Keratinocyte (primary cell): ENCODE results near the gene GLUD1. TPM values are rescaled to one million over a fixed set of nuclear protein-coding genes. Genes with fewer than 3 reads are reported as not detected.

ENCODE experiments used
- DNase-seq: peaks from one replicate; pipeline ENCODE4 v3.0.0-alpha.2; 2011; ENCODE audit warnings: low read depth, missing footprints, low spot score
- FAIRE-seq: peaks from 2 replicates; lab custom pipeline; 2011; peaks lifted over from hg19 to GRCh38; lab: Jason Lieb, UNC
- H2AFZ ChIP-seq: 2 replicates; pipeline ENCODE4 v1.6.0; 2012; ENCODE audit warnings: low read length, control low read depth, inconsistent platforms; ENCODE audit not compliant: control insufficient read depth
- H3K27ac ChIP-seq: 2 replicates; pipeline ENCODE4 v1.5.1; 2011; ENCODE audit warnings: low read length; ENCODE audit not compliant: control insufficient read depth, insufficient read depth
- H3K27me3 ChIP-seq: 3 replicates; pipeline ENCODE4 v1.6.0; 2011; ENCODE audit warnings: low read length; ENCODE audit not compliant: control insufficient read depth, insufficient read depth; ENCODE audit errors: extremely low read depth
- H3K36me3 ChIP-seq, 2 experiments: 2 replicates in 1 of 2; 3 replicates in 1 of 2; pipeline ENCODE4 v1.5.1; 2011; ENCODE audit warnings: low read length in 2 of 2, mild to moderate bottlenecking in 1 of 2; ENCODE audit not compliant: control insufficient read depth in 2 of 2, insufficient read depth in 2 of 2; ENCODE audit errors: extremely low read depth in 1 of 2
- H3K4me1 ChIP-seq: 3 replicates; pipeline ENCODE4 v1.5.1; 2011; ENCODE audit warnings: low read length; ENCODE audit not compliant: control insufficient read depth, insufficient read depth; ENCODE audit errors: extremely low read depth
- H3K4me2 ChIP-seq: 3 replicates; pipeline ENCODE4 v1.6.0; 2011; ENCODE audit warnings: low read depth, low read length; ENCODE audit not compliant: control insufficient read depth, insufficient read depth; ENCODE audit errors: extremely low read depth
- H3K4me3 ChIP-seq, 3 experiments: fragments of 200-600 bp in 1 of 3; sonication (generic) in 1 of 3; 2 replicates in 2 of 3; 3 replicates in 1 of 3; pipeline ENCODE4 v1.5.1; 2011 to 2016; ENCODE audit warnings: low read length in 3 of 3, mild to moderate bottlenecking in 3 of 3, control low read depth in 2 of 3, inconsistent platforms in 1 of 3, low read depth in 1 of 3, mixed read lengths in 1 of 3, mixed run types in 1 of 3, moderate library complexity in 1 of 3; ENCODE audit not compliant: control insufficient read depth in 2 of 3, insufficient read depth in 2 of 3; ENCODE audit errors: extremely low read depth in 1 of 3
- H3K79me2 ChIP-seq: 2 replicates; pipeline ENCODE4 v1.6.0; 2012; ENCODE audit warnings: low read length; ENCODE audit not compliant: control insufficient read depth, insufficient read depth
- H3K9ac ChIP-seq: 3 replicates; pipeline ENCODE4 v1.6.0; 2011; ENCODE audit warnings: low read length; ENCODE audit not compliant: control insufficient read depth, insufficient read depth; ENCODE audit errors: extremely low read depth
- H3K9me1 ChIP-seq: 3 replicates; pipeline ENCODE4 v1.6.0; 2011; ENCODE audit warnings: low read length; ENCODE audit not compliant: control insufficient read depth, insufficient read depth; ENCODE audit errors: extremely low read depth
- H3K9me3 ChIP-seq: 2 replicates; pipeline ENCODE4 v1.5.1; 2012; ENCODE audit warnings: low read depth, low read length; ENCODE audit not compliant: control insufficient read depth
- H4K20me1 ChIP-seq: 3 replicates; pipeline ENCODE4 v1.6.0; 2011; ENCODE audit warnings: low read length; ENCODE audit not compliant: control insufficient read depth, insufficient read depth; ENCODE audit errors: extremely low read depth
- CTCF ChIP-seq, 3 experiments: IDR thresholded peaks in 1 of 3; conservative IDR thresholded peaks in 1 of 3; optimal IDR thresholded peaks in 1 of 3; 2 replicates in 2 of 3; 3 replicates in 1 of 3; pipeline versions ENCODE3 to v1.5.1; 2011; ENCODE audit warnings: low read length in 3 of 3, mild to moderate bottlenecking in 3 of 3, moderate library complexity in 2 of 3, control low read depth in 1 of 3, inconsistent platforms in 1 of 3; ENCODE audit not compliant: insufficient read depth in 2 of 3; ENCODE audit errors: extremely low read depth in 1 of 3
- EZH2 ChIP-seq: IDR thresholded peaks from one replicate; pipeline ENCODE4 v1.6.1; 2012; ENCODE audit warnings: inconsistent platforms, mild to moderate bottlenecking, low read length, moderate library complexity
- dilution Hi-C: fragments of 300-500 bp; cut with MboI; formaldehyde crosslinking; loops from one replicate; pipeline ENCODE4 v1.7.0; 2020; ENCODE audit warnings: low sequenced_read_pairs; ENCODE audit not compliant: extremely low pct_ligation_motif_present
- polyA plus RNA-seq, 5 experiments: library from polyadenylated mRNA; depleted of rRNA in 3 of 5; stranded (reverse) in 3 of 5; stranded (forward) in 1 of 5; unstranded in 1 of 5; fragments of >200 nt; gene quantifications; 1 replicate in 1 of 5; 2 replicates in 3 of 5; 3 replicates in 1 of 5; pipeline versions ENCODE4 v1.2.1 to v1.2.3, GENCODE V29; 2011 to 2012; ENCODE audit warnings: missing spikeins in 2 of 5, low read depth in 1 of 5, low replicate concordance in 1 of 5

Gene GLUD1
- polyA plus RNA-seq, 1 donor (not counting 4 experiments of a cell fraction or from before 2014, with no cell fraction given): 124 TPM

- DNase-seq (no peak), FAIRE-seq (no peak)
- dilution Hi-C loops: no loop called here
- TF ChIP-seq CTCF (optimal IDR thresholded peaks at IDR 0.05 in 1 of 3, IDR thresholded peaks at IDR 0.05 in 1 of 3, conservative IDR thresholded peaks at IDR 0.05 in 1 of 3; ENCODE audit: extremely low read depth in 1 of 3, insufficient read depth in 2 of 3, low read length in 3 of 3) (no peak), EZH2 (no peak)
- peaks cover 4 to 12% of the 10 kb centered on the region in 2 experiments for H3K36me3 ChIP-seq
- no peaks in the 10 kb centered on the region for H3K9me1 ChIP-seq
- H3K4me1 ChIP-seq: peaks cover 14% of the 10 kb centered on the region
- no peaks in the 10 kb centered on the region for H3K9me3 ChIP-seq
- H3K79me2 ChIP-seq: peaks cover 87% of the 10 kb centered on the region
- H3K27ac ChIP-seq: peak overlapping the region; percentile 24
- H3K4me2 ChIP-seq: peak overlapping the region; percentile 96
- no peaks in the 10 kb centered on the region for H4K20me1 ChIP-seq
- H3K4me3 ChIP-seq: peak overlapping the region in 1 of 3 experiments; percentile 9
- no peak overlapping the region for H3K9ac ChIP-seq
- no peak overlapping the region for H2AFZ ChIP-seq
- H3K27me3 ChIP-seq: no peaks in the 10 kb centered on the region
These were observed 3.9 kb downstream of the GLUD1 start for GRCh38 chr10:87090779-87091178.

- no peaks in the 10 kb centered on the region for H3K27me3 ChIP-seq
- no peak overlapping the region for H2AFZ ChIP-seq
- peaks cover 4 to 12% of the 10 kb centered on the region in 2 experiments for H3K36me3 ChIP-seq
- H3K27ac ChIP-seq: no peak overlapping the region
- dilution Hi-C loops: no loop called here
- no peak overlapping the region for H3K4me3 ChIP-seq
- no peaks in the 10 kb centered on the region for H4K20me1 ChIP-seq
- no peaks in the 10 kb centered on the region for H3K9me3 ChIP-seq
- FAIRE-seq: no peak
- H3K4me2 ChIP-seq: no peak overlapping the region
- H3K79me2 ChIP-seq: peaks cover 90% of the 10 kb centered on the region
- TF ChIP-seq EZH2 (no peak), CTCF (optimal IDR thresholded peaks at IDR 0.05 in 1 of 3, IDR thresholded peaks at IDR 0.05 in 1 of 3, conservative IDR thresholded peaks at IDR 0.05 in 1 of 3; ENCODE audit: extremely low read depth in 1 of 3, insufficient read depth in 2 of 3, low read length in 3 of 3) (no peak)
- peaks cover 17% of the 10 kb centered on the region for H3K4me1 ChIP-seq
- no peak overlapping the region for H3K9ac ChIP-seq
- no peaks in the 10 kb centered on the region for H3K9me1 ChIP-seq
- no peak for DNase-seq
These were observed 4.9 kb downstream of the GLUD1 start for GRCh38 chr10:87089746-87090145.
